ENCODE data around the gene EIF2B5. TPM values are rescaled to one million over a fixed set of nuclear protein-coding genes. Genes with fewer than 3 reads are reported as not detected.

The EIF2B5 gene
- total RNA-seq, 4 donors from 2014 or later: 45.1 to 49.7 (median 48.1) TPM

- DNase-seq: no peak
- WGBS, 2 donors (ENCODE audit: low coverage in 1 of 2): 0% methylated on average over 7 to 9 of the region's 9 CpGs
- Histone ChIP-seq H3K27me3 (no peaks in the 10 kb centered on the region), H3K9me3 (no peaks in the 10 kb centered on the region), H3K36me3 (peaks cover 0 to 9% (median 3%) of the 10 kb centered on the region in 4 donors), H3K4me3 (peak overlapping the region; percentile 53 to 90 (median 76)), H3K4me1 (peaks cover 0 to 20% (median 17%) of the 10 kb centered on the region in 4 donors), H3K27ac (peak overlapping the region; percentile 79 to 95 (median 89))
- intact Hi-C loops (cut with DNase I; ENCODE audit: low total_unique reads) (loop anchor here (10.0 kb wide), 1 partner anchor 49 kb away; the partner anchor contains the start of gene ABCF3), in situ Hi-C loops (cut with MboI; ENCODE audit: low pct_ligation_motif_present in 1 of 4, low pct_unique_long_range_greater_than_20kb in 1 of 4, low sequenced_read_pairs in 3 of 4) (loop anchor here in 2 of 4 donors (25.0 kb wide), 2 partner anchors 101 to 249 kb away; partner anchors contain the start of genes ALG3 (in 1 of the 2), EEF1AKMT4 (in 1 of the 2), PARL (in 1 of the 2) and VWA5B2 (in 1 of the 2))
- TF ChIP-seq, protein P1, sequence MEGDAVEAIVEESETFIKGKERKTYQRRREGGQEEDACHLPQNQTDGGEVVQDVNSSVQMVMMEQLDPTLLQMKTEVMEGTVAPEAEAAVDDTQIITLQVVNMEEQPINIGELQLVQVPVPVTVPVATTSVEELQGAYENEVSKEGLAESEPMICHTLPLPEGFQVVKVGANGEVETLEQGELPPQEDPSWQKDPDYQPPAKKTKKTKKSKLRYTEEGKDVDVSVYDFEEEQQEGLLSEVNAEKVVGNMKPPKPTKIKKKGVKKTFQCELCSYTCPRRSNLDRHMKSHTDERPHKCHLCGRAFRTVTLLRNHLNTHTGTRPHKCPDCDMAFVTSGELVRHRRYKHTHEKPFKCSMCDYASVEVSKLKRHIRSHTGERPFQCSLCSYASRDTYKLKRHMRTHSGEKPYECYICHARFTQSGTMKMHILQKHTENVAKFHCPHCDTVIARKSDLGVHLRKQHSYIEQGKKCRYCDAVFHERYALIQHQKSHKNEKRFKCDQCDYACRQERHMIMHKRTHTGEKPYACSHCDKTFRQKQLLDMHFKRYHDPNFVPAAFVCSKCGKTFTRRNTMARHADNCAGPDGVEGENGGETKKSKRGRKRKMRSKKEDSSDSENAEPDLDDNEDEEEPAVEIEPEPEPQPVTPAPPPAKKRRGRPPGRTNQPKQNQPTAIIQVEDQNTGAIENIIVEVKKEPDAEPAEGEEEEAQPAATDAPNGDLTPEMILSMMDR (IDR thresholded peaks at IDR 0.05): no peak
- no peak for TF ChIP-seq POLR2A (IDR thresholded peaks at IDR 0.05)
- TF ChIP-seq POLR2AphosphoS5 (IDR thresholded peaks at IDR 0.05): no peak
- TF ChIP-seq EP300 (IDR thresholded peaks at IDR 0.05; ENCODE audit: low read depth): no peak
Observed at GRCh38 chr3:184135911-184136260, 728 bp downstream of the EIF2B5 start.

DNA sequence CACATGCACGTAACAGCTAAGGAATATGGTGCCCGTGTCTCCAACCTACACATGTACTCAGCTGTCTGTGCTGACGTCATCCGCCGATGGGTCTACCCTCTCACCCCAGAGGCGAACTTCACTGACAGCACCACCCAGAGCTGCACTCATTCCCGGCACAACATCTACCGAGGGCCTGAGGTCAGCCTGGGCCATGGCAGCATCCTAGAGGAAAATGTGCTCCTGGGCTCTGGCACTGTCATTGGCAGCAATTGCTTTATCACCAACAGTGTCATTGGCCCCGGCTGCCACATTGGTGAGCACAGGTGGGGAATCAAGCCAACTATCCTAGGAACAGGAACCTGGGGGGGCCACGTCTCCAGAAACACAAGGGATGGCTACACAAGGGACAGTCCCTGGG is 5.3 kb downstream of the EIF2B5 start:
- Histone ChIP-seq H3K27me3 (no peaks in the 10 kb centered on the region), H3K36me3 (peaks cover 0 to 43% (median 15%) of the 10 kb centered on the region in 4 donors), H3K4me3 (no peak overlapping the region), H3K4me1 (peaks cover 0 to 22% (median 15%) of the 10 kb centered on the region in 4 donors), H3K9me3 (no peaks in the 10 kb centered on the region), H3K27ac (no peak overlapping the region)
- TF ChIP-seq EP300 (IDR thresholded peaks at IDR 0.05; ENCODE audit: low read depth): no peak
- TF ChIP-seq POLR2AphosphoS5 (IDR thresholded peaks at IDR 0.05): no peak
- DNase-seq: no peak
- intact Hi-C loops (cut with DNase I; ENCODE audit: low total_unique reads): loop anchor here (10.0 kb wide), 1 partner anchor 94 kb away; no protein-coding TSS in a partner anchor
- WGBS, 2 donors (ENCODE audit: low coverage in 1 of 2): 89 to 97% methylated on average over 5 to 10 of the region's 10 CpGs
- in situ Hi-C loops (cut with MboI; ENCODE audit: low pct_ligation_motif_present in 1 of 4, low pct_unique_long_range_greater_than_20kb in 1 of 4, low sequenced_read_pairs in 3 of 4): loop anchor here in 2 of 4 donors (25.0 kb wide), 2 partner anchors 97 to 253 kb away; partner anchors contain the start of genes ALG3 (in 1 of the 2), EEF1AKMT4 (in 1 of the 2), PARL (in 1 of the 2) and VWA5B2 (in 1 of the 2)

- Histone ChIP-seq H3K27me3 (no peaks in the 10 kb centered on the region), H3K9me3 (no peaks in the 10 kb centered on the region), H3K4me1 (peaks cover 0 to 14% (median under 1%) of the 10 kb centered on the region in 4 donors), H3K36me3 (peaks cover 0 to 51% (median 15%) of the 10 kb centered on the region in 4 donors), H3K4me3 (no peak overlapping the region), H3K27ac (no peak overlapping the region)
- DNase-seq: no peak
- WGBS, 2 donors (ENCODE audit: low coverage in 1 of 2): 90 to 94% methylated on average over 4 to 7 of the region's 7 CpGs
- in situ Hi-C loops (cut with MboI; ENCODE audit: low pct_ligation_motif_present in 1 of 4, low pct_unique_long_range_greater_than_20kb in 1 of 4, low sequenced_read_pairs in 3 of 4): loop anchor here in 2 of 4 donors (25.0 kb wide), 2 partner anchors 95 to 255 kb away; partner anchors contain the start of genes ALG3 (in 1 of the 2), EEF1AKMT4 (in 1 of the 2), PARL (in 1 of the 2) and VWA5B2 (in 1 of the 2)
- TF ChIP-seq POLR2AphosphoS5 (IDR thresholded peaks at IDR 0.05): no peak
- TF ChIP-seq, protein P1 (IDR thresholded peaks at IDR 0.05): no peak
- no peak for TF ChIP-seq POLR2A (IDR thresholded peaks at IDR 0.05)
- TF ChIP-seq EP300 (IDR thresholded peaks at IDR 0.05; ENCODE audit: low read depth): no peak
- intact Hi-C loops (cut with DNase I; ENCODE audit: low total_unique reads): loop anchor here (10.0 kb wide), 1 partner anchor 93 kb away; no protein-coding TSS in a partner anchor
Observed at GRCh38 chr3:184142199-184142598, 7.0 kb downstream of the EIF2B5 start.

DNA sequence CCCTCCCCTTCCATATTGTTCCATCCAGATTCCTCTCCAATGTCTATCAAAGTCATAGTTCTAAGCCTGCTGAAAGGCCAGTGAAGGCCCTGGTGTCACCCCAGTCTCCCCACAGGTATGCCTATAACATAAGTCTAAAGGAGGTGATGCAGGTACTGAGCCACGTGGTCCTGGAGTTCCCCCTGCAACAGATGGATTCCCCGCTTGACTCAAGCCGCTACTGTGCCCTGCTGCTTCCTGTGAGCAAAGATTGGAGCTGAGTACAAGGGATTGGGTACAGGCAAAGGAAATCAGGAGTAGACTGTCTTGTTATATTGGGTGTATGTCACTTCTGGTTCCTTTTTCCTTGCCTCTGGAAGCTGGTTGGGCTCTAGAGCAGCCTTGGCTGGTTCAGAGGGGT is 8.2 kb downstream of the EIF2B5 start:
- Histone ChIP-seq H3K4me1 (peaks cover 0 to 12% (median 0%) of the 10 kb centered on the region in 4 donors), H3K9me3 (no peaks in the 10 kb centered on the region), H3K36me3 (peaks cover 0 to 51% (median 15%) of the 10 kb centered on the region in 4 donors), H3K27ac (no peak overlapping the region), H3K4me3 (no peak overlapping the region), H3K27me3 (no peaks in the 10 kb centered on the region)
- in situ Hi-C loops (cut with MboI; ENCODE audit: low pct_ligation_motif_present in 1 of 4, low pct_unique_long_range_greater_than_20kb in 1 of 4, low sequenced_read_pairs in 3 of 4): loop anchor here in 2 of 4 donors (25.0 kb wide), 2 partner anchors 94 to 256 kb away; partner anchors contain the start of genes ALG3 (in 1 of the 2), EEF1AKMT4 (in 1 of the 2), PARL (in 1 of the 2) and VWA5B2 (in 1 of the 2)
- no peak for DNase-seq
- intact Hi-C loops (cut with DNase I; ENCODE audit: low total_unique reads): loop anchor here (10.0 kb wide), 1 partner anchor 91 kb away; no protein-coding TSS in a partner anchor
- WGBS, 2 donors (ENCODE audit: low coverage in 1 of 2): 72 to 86% methylated on average over 2 to 3 of the region's 3 CpGs
- TF ChIP-seq, protein P1 (IDR thresholded peaks at IDR 0.05): no peak
- TF ChIP-seq POLR2AphosphoS5 (IDR thresholded peaks at IDR 0.05) (no peak), POLR2A (IDR thresholded peaks at IDR 0.05) (no peak), EP300 (IDR thresholded peaks at IDR 0.05; ENCODE audit: low read depth) (no peak)

Measured in transverse colon (tissue), 4 donors.